K562 (cell line): ENCODE results near the gene STX3. TPM values are rescaled to one million over a fixed set of nuclear protein-coding genes. Genes with fewer than 3 reads are reported as not detected.

Experiments used
- CBFA2T3 ChIP-seq: fragments of 450-650 bp; IDR thresholded peaks from 2 replicates; pipeline ENCODE4 v1.6.1; 2017
- CBFB ChIP-seq: sonication (generic); formaldehyde crosslinking; IDR thresholded peaks from 2 replicates; pipeline ENCODE4 v1.4.0; 2020; ENCODE audit warnings: mild to moderate bottlenecking, missing genetic modification reagents
- CBX3 ChIP-seq, 2 experiments: IDR thresholded peaks; 1 replicate in 1 of 2; 2 replicates in 1 of 2; pipeline ENCODE4 v1.6.1; 2012; ENCODE audit warnings: inconsistent platforms in 2 of 2, low read length in 2 of 2, borderline replicate concordance in 1 of 2, control low read depth in 1 of 2
- ELF4 ChIP-seq: fragments of 450-650 bp; formaldehyde crosslinking; IDR thresholded peaks from 2 replicates; pipeline ENCODE4 v1.4.0; 2022; ENCODE audit warnings: missing genetic modification characterization
- ESRRA ChIP-seq: fragments of 450-650 bp; IDR thresholded peaks from 2 replicates; pipeline ENCODE4 v1.6.1; 2014; ENCODE audit warnings: low read depth, mild to moderate bottlenecking, moderate library complexity, borderline replicate concordance
- HDAC2 ChIP-seq: fragments of 450-650 bp; IDR thresholded peaks from 2 replicates; pipeline ENCODE4 v1.6.1; 2016; ENCODE audit warnings: mild to moderate bottlenecking
- HNRNPH1 ChIP-seq: fragments of 200-400 bp; formaldehyde crosslinking; optimal IDR thresholded peaks from 2 replicates; pipeline ENCODE3; 2017; ENCODE audit warnings: low read depth, mild to moderate bottlenecking, low read length, moderate library complexity
- IFI16 ChIP-seq: fragments of 250-450 bp; sonication (Bioruptor Pico); IDR thresholded peaks from 2 replicates; pipeline ENCODE4 v2.1.2; 2022; ENCODE audit warnings: mild to moderate bottlenecking, inconsistent platforms
- MBD2 ChIP-seq: sonication (generic); IDR thresholded peaks from 2 replicates; pipeline ENCODE4 v1.6.1; 2016; ENCODE audit warnings: low read depth, borderline replicate concordance
- MTA1 ChIP-seq: fragments of 450-650 bp; IDR thresholded peaks from 2 replicates; pipeline ENCODE4 v1.6.1; 2017; ENCODE audit warnings: borderline replicate concordance
- NCOA6 ChIP-seq: fragments of 450-650 bp; IDR thresholded peaks from 2 replicates; pipeline ENCODE4 v1.6.1; 2017; ENCODE audit warnings: mild to moderate bottlenecking
- PML ChIP-seq: IDR thresholded peaks from 2 replicates; pipeline ENCODE4 v1.6.1; 2012; ENCODE audit warnings: low read length, inconsistent platforms
- SMARCB1 ChIP-seq: IDR thresholded peaks from 2 replicates; pipeline ENCODE4 v1.6.1; 2011; ENCODE audit warnings: improper control_type of control experiment, low read depth; ENCODE audit not compliant: insufficient read length
- SPI1 ChIP-seq: IDR thresholded peaks from 2 replicates; pipeline ENCODE4 v1.6.1; 2011; ENCODE audit warnings: low read depth, low read length, control low read depth, borderline replicate concordance
- SRF ChIP-seq, 2 experiments: fragments of 250-450, 450-650 bp in 1 of 2; sonication (Bioruptor Pico) in 1 of 2; sonication (generic) in 1 of 2; formaldehyde crosslinking; IDR thresholded peaks; 2 replicates each; pipeline versions ENCODE4 v1.5.0 to v1.5.1; 2020 to 2022; ENCODE audit warnings: mild to moderate bottlenecking in 1 of 2, missing genetic modification reagents in 1 of 2
- ZKSCAN8 ChIP-seq: fragments of 200-800 bp; sonication (Bioruptor generic); IDR thresholded peaks from 2 replicates; pipeline ENCODE4 v1.6.1; 2016; ENCODE audit warnings: missing genetic modification characterization, missing compliant biosample characterization
- ZNF143 ChIP-seq: sonication (generic); formaldehyde crosslinking; IDR thresholded peaks from 2 replicates; pipeline ENCODE4 v1.9.0; 2022; ENCODE audit warnings: mild to moderate bottlenecking, missing genetic modification reagents
- ZNF23 ChIP-seq: fragments of 250-450 bp; sonication (Bioruptor Pico); IDR thresholded peaks from 2 replicates; pipeline ENCODE4 v1.4.0; 2020; ENCODE audit warnings: mild to moderate bottlenecking
- ZNF263 ChIP-seq: sonication (generic); formaldehyde crosslinking; IDR thresholded peaks from 2 replicates; pipeline ENCODE4 v1.8.0; 2022; ENCODE audit warnings: mild to moderate bottlenecking, missing genetic modification reagents, borderline replicate concordance
- ZNF316 ChIP-seq: fragments of 450-650 bp; IDR thresholded peaks from 2 replicates; pipeline ENCODE4 v1.6.1; 2016
- ZSCAN29 ChIP-seq: fragments of 450-650 bp; IDR thresholded peaks from 2 replicates; pipeline ENCODE4 v1.6.1; 2017
- polyA plus RNA-seq, 8 experiments: library from polyadenylated mRNA; depleted of rRNA in 4 of 8; stranded (reverse) in 5 of 8; unstranded in 3 of 8; fragments of >200 nt; fragmentation: Nextera tagmentation in 2 of 8; fragmentation: Illumina TruSeq in 1 of 8; extraction: Ambion mirVana in 2 of 8; extraction: Trizol in 1 of 8; gene quantifications; 2 replicates each; pipeline versions ENCODE4 v1.2.1 to v1.2.3, GENCODE V29; 2011 to 2014; ENCODE audit warnings: inconsistent platforms in 1 of 8, missing spikeins in 1 of 8
- total RNA-seq, 7 experiments: library from RNA; depleted of rRNA in 6 of 7; stranded (reverse); fragments of >200 nt in 6 of 7; fragmentation: Illumina TruSeq in 2 of 7; extraction: Trizol in 2 of 7; gene quantifications; 2 replicates each; pipeline versions ENCODE4 v1.2.1 to v1.2.3, GENCODE V29; 2011 to 2021; ENCODE audit warnings: low replicate concordance in 1 of 7
- TF ChIP-seq, protein P1 (sequence below), 2 experiments: fragments of 450-650 bp in 1 of 2; sonication (generic) in 1 of 2; formaldehyde crosslinking in 1 of 2; IDR thresholded peaks in 1 of 2; conservative IDR thresholded peaks in 1 of 2; 2 replicates each; pipeline versions ENCODE4 v1.6.1 to v1.8.1; 2016 to 2023; ENCODE audit warnings: mild to moderate bottlenecking in 2 of 2, moderate library complexity in 2 of 2, inconsistent platforms in 1 of 2, missing genetic modification reagents in 1 of 2
- TF ChIP-seq, protein P2 (sequence below): fragments of 450-650 bp; conservative IDR thresholded peaks from 2 replicates; pipeline ENCODE4 v1.6.1; 2016; ENCODE audit warnings: missing genetic modification characterization, low read depth, mild to moderate bottlenecking, missing compliant biosample characterization, moderate library complexity
- TF ChIP-seq, protein P3 (sequence below): fragments of 200-800 bp; sonication (Bioruptor generic); IDR thresholded peaks from 2 replicates; pipeline ENCODE4 v1.6.1; 2017; ENCODE audit warnings: missing genetic modification characterization, missing compliant biosample characterization
- TF ChIP-seq, protein P4 (sequence below): sonication (generic); formaldehyde crosslinking; IDR thresholded peaks from 2 replicates; pipeline ENCODE4 v1.8.0; 2022; ENCODE audit warnings: mild to moderate bottlenecking, missing genetic modification reagents

The STX3 gene
- total and polyA plus RNA-seq, 9 of the 15 experiments (the other 6 are each of a cell fraction or from before 2014, with no cell fraction given): 12.0 to 91.6 (median 48.7) TPM

DNA sequence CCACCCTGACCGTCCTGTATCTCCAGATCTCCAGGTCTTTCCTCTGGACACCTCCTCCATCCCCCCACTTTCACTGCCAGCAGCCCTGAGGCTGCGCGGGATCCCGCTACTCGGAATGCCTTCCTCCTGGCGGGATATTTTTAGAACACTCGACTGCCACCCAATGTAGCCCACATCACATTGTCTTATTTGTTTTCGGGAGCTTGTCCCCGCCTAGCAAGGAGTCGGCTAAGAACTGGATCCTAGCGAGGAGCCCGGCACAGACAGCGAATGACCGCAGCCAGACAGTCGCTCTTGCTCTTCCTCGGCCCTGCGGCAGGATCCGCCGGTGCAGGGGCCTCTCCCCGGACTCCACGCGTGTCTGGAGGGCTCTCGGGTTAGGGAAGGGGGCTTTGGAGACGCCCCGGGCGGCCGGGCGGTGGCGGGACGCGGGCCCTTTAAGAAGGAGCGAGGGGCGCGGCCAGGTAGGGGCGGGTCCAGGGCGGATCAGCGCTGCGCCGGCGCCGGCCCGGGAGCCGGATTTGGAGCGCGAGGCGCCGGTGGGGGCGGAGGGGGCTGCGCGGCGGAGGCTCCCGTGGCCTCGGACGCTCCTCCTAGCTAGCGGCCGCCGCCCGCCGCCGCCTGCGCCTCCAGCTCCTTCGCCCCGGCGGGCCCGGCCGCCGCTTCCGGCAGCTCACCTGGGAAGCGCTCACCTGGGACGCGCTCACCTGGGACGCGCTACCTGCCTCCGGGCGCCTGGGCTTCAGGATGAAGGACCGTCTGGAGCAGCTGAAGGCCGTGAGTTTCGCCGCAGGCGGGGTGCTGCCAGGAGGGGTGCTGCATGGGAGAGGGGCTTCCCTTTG is at the start of gene STX3 (continued):
- TF ChIP-seq, protein P1, sequence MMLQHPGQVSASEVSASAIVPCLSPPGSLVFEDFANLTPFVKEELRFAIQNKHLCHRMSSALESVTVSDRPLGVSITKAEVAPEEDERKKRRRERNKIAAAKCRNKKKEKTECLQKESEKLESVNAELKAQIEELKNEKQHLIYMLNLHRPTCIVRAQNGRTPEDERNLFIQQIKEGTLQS (IDR thresholded peaks at IDR 0.05): no peak
- TF ChIP-seq, protein P1 (CRISPR knock-in tag; conservative IDR thresholded peaks at IDR 0.05): 0 out of 2 replicates have a peak, but pooled peaks have one; percentile 36
- no peak for TF ChIP-seq ZNF316
- no peak for TF ChIP-seq SPI1
- no peak for TF ChIP-seq HNRNPH1
- TF ChIP-seq, protein P2, sequence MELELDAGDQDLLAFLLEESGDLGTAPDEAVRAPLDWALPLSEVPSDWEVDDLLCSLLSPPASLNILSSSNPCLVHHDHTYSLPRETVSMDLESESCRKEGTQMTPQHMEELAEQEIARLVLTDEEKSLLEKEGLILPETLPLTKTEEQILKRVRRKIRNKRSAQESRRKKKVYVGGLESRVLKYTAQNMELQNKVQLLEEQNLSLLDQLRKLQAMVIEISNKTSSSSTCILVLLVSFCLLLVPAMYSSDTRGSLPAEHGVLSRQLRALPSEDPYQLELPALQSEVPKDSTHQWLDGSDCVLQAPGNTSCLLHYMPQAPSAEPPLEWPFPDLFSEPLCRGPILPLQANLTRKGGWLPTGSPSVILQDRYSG (tag): no peak
- no peak for TF ChIP-seq SMARCB1
- TF ChIP-seq ESRRA: no peak
- TF ChIP-seq ZNF143 (CRISPR knock-in tag): no peak
- no peak for TF ChIP-seq CBFA2T3
- no peak for TF ChIP-seq ZKSCAN8 (CRISPR knock-in tag)
- TF ChIP-seq ZNF23 (CRISPR knock-in tag): no peak
- no peak for TF ChIP-seq MBD2
- TF ChIP-seq PML: 0 out of 2 replicates have a peak, but pooled peaks have one; percentile 11
- TF ChIP-seq HDAC2: peak; percentile 31; the same call in 1 of the 2 replicates
- TF ChIP-seq SRF (CRISPR knock-in tag; IDR thresholded peaks at IDR 0.05): no peak
- TF ChIP-seq CBX3 (IDR thresholded peaks at IDR 0.05; ENCODE audit: borderline replicate concordance in 1 of 2, low read length in 2 of 2): no peak
- no peak for TF ChIP-seq ZSCAN29
- no peak for TF ChIP-seq NCOA6
- TF ChIP-seq, protein P3, sequence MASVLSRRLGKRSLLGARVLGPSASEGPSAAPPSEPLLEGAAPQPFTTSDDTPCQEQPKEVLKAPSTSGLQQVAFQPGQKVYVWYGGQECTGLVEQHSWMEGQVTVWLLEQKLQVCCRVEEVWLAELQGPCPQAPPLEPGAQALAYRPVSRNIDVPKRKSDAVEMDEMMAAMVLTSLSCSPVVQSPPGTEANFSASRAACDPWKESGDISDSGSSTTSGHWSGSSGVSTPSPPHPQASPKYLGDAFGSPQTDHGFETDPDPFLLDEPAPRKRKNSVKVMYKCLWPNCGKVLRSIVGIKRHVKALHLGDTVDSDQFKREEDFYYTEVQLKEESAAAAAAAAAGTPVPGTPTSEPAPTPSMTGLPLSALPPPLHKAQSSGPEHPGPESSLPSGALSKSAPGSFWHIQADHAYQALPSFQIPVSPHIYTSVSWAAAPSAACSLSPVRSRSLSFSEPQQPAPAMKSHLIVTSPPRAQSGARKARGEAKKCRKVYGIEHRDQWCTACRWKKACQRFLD: no peak
- TF ChIP-seq CBFB: no peak
- no peak for TF ChIP-seq IFI16 (CRISPR knock-in tag)
- no peak for TF ChIP-seq MTA1
- no peak for TF ChIP-seq ZNF263 (CRISPR knock-in tag)
- TF ChIP-seq ELF4 (CRISPR knock-in tag): no peak
- TF ChIP-seq, protein P4, sequence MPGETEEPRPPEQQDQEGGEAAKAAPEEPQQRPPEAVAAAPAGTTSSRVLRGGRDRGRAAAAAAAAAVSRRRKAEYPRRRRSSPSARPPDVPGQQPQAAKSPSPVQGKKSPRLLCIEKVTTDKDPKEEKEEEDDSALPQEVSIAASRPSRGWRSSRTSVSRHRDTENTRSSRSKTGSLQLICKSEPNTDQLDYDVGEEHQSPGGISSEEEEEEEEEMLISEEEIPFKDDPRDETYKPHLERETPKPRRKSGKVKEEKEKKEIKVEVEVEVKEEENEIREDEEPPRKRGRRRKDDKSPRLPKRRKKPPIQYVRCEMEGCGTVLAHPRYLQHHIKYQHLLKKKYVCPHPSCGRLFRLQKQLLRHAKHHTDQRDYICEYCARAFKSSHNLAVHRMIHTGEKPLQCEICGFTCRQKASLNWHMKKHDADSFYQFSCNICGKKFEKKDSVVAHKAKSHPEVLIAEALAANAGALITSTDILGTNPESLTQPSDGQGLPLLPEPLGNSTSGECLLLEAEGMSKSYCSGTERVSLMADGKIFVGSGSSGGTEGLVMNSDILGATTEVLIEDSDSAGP (CRISPR knock-in tag): peak; percentile 97
